Smooth muscle cell (in vitro differentiated cells): ENCODE results near the gene ANKS1B. TPM values are rescaled to one million over a fixed set of nuclear protein-coding genes. Genes with fewer than 3 reads are reported as not detected.

Experiments used
- DNase-seq: peaks from one replicate; lab custom pipeline; 2025; ENCODE audit not compliant: unreplicated experiment; lab: John Stamatoyannopoulos, UW
- H2AFZ ChIP-seq: fragments of 200-600 bp; sonication (generic); 2 replicates; pipeline ENCODE4 v1.6.0; 2016; ENCODE audit warnings: antibody characterized with exemption, low read depth, mild to moderate bottlenecking
- H3F3A ChIP-seq: fragments of 200-600 bp; sonication (generic); 2 replicates; pipeline ENCODE4 v1.6.0; 2017; ENCODE audit warnings: antibody characterized with exemption, low read depth
- H3K27ac ChIP-seq: fragments of 200-600 bp; sonication (generic); 2 replicates; pipeline ENCODE4 v1.5.1; 2016; ENCODE audit warnings: low read depth, mild to moderate bottlenecking
- H3K27me3 ChIP-seq: fragments of 200-600 bp; sonication (generic); 2 replicates; pipeline ENCODE4 v1.6.1; 2016; ENCODE audit warnings: low read depth, mild to moderate bottlenecking
- H3K36me3 ChIP-seq: fragments of 200-600 bp; sonication (generic); 2 replicates; pipeline ENCODE4 v1.5.1; 2016; ENCODE audit warnings: low read depth
- H3K4me1 ChIP-seq: fragments of 200-600 bp; sonication (generic); 2 replicates; pipeline ENCODE4 v1.5.1; 2016; ENCODE audit warnings: low read depth
- H3K4me2 ChIP-seq: fragments of 200-600 bp; sonication (generic); 2 replicates; pipeline ENCODE4 v1.6.0; 2016; ENCODE audit warnings: mild to moderate bottlenecking
- H3K4me3 ChIP-seq: fragments of 200-600 bp; sonication (generic); 2 replicates; pipeline ENCODE4 v1.5.1; 2016; ENCODE audit warnings: mild to moderate bottlenecking
- H3K79me2 ChIP-seq: fragments of 200-600 bp; sonication (generic); 2 replicates; pipeline ENCODE4 v1.6.0; 2016; ENCODE audit warnings: low read depth, mild to moderate bottlenecking
- H3K9ac ChIP-seq: fragments of 200-600 bp; sonication (generic); 2 replicates; pipeline ENCODE4 v1.6.0; 2016; ENCODE audit warnings: low read depth
- H3K9me3 ChIP-seq: fragments of 200-600 bp; sonication (generic); replicated peaks from 2 replicates; pipeline ENCODE4 v1.5.1; 2016; ENCODE audit warnings: low read depth
- H4K20me1 ChIP-seq: fragments of 200-600 bp; sonication (generic); 2 replicates; pipeline ENCODE4 v1.6.0; 2016; ENCODE audit warnings: low read depth
- WGBS: methylation state at CpG from one replicate; pipeline ENCODE4 v1.1.7; 2016; ENCODE audit warnings: low lambda C conversion rate; 5-methylcytosine and 5-hydroxymethylcytosine counted together
- polyA plus RNA-seq: library from polyadenylated mRNA; unstranded; fragments of >200 nt; fragmentation: Nextera tagmentation; extraction: Ambion mirVana; gene quantifications from 2 replicates; pipeline ENCODE4 v1.2.1, GENCODE V29; 2016
- total RNA-seq: library from RNA; depleted of rRNA; stranded (reverse); fragments of >200 nt; gene quantifications from 2 replicates; pipeline ENCODE4 v1.2.3, GENCODE V29; 2014
- TF ChIP-seq, protein P1 (sequence below): fragments of 200-600 bp; sonication (generic); IDR thresholded peaks from 2 replicates; pipeline ENCODE4 v1.5.1; 2017; ENCODE audit warnings: borderline replicate concordance, mild to moderate bottlenecking, antibody characterized with exemption; ENCODE audit not compliant: insufficient read depth, poor library complexity, severe bottlenecking

ANKS1B gene
- total and polyA plus RNA-seq, 2 experiments from 2014 or later: 0.47 to 7.3 TPM

GRCh38 chr12:98738539-98738938 lies 1246.2 kb downstream of the ANKS1B start:
- Histone ChIP-seq H3K4me3 (no peak overlapping the region), H3K4me1 (peaks cover 8% of the 10 kb centered on the region), H3K36me3 (no peaks in the 10 kb centered on the region), H3K27ac (no peak overlapping the region), H2AFZ (no peak overlapping the region), H3K4me2 (no peak overlapping the region), H3K9me3 (no peaks in the 10 kb centered on the region), H3K79me2 (no peaks in the 10 kb centered on the region), H3K27me3 (no peaks in the 10 kb centered on the region), H3F3A (no peaks in the 10 kb centered on the region), H4K20me1 (no peaks in the 10 kb centered on the region), H3K9ac (no peak overlapping the region)
- 88% methylated on average over 2 of the region's 2 CpGs for WGBS
- TF ChIP-seq, protein P1, sequence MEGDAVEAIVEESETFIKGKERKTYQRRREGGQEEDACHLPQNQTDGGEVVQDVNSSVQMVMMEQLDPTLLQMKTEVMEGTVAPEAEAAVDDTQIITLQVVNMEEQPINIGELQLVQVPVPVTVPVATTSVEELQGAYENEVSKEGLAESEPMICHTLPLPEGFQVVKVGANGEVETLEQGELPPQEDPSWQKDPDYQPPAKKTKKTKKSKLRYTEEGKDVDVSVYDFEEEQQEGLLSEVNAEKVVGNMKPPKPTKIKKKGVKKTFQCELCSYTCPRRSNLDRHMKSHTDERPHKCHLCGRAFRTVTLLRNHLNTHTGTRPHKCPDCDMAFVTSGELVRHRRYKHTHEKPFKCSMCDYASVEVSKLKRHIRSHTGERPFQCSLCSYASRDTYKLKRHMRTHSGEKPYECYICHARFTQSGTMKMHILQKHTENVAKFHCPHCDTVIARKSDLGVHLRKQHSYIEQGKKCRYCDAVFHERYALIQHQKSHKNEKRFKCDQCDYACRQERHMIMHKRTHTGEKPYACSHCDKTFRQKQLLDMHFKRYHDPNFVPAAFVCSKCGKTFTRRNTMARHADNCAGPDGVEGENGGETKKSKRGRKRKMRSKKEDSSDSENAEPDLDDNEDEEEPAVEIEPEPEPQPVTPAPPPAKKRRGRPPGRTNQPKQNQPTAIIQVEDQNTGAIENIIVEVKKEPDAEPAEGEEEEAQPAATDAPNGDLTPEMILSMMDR: no peak
- DNase-seq: no peak

GRCh38 chr12:98738002-98738401 lies 1246.7 kb downstream of the ANKS1B start:
- 77% methylated on average over 3 of the region's 3 CpGs for WGBS
- no peaks in the 10 kb centered on the region for H4K20me1 ChIP-seq
- H3K27ac ChIP-seq: no peak overlapping the region
- no peaks in the 10 kb centered on the region for H3K27me3 ChIP-seq
- H2AFZ ChIP-seq: no peak overlapping the region
- H3K79me2 ChIP-seq: no peaks in the 10 kb centered on the region
- no peak for DNase-seq
- no peaks in the 10 kb centered on the region for H3K9me3 ChIP-seq
- H3K9ac ChIP-seq: no peak overlapping the region
- H3K4me2 ChIP-seq: no peak overlapping the region
- peaks cover 8% of the 10 kb centered on the region for H3K4me1 ChIP-seq
- H3K36me3 ChIP-seq: no peaks in the 10 kb centered on the region
- H3K4me3 ChIP-seq: no peak overlapping the region
- TF ChIP-seq, protein P1: no peak
- H3F3A ChIP-seq: no peaks in the 10 kb centered on the region

DNA sequence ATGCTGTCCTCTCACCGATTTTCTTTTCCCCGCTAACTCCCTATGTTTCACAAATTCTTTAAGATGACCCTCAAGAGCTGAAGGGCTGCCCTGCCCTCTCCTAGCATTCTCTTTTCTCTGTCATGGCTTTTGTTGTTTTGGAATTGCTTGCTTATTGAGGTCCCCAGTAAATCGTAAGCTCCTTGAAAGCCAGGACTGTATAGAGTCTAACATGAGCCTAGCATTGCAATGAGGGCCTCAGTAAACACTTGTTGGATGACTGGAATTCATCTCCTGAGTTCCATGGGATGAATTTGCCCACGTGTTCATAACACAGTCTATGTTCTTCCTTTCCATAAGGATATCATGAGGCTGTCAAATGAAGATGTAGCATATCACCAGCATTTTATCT lies 1247.4 kb downstream of the ANKS1B start:
- H3K27me3 ChIP-seq: no peaks in the 10 kb centered on the region
- H3K4me3 ChIP-seq: no peak overlapping the region
- no peak overlapping the region for H3K4me2 ChIP-seq
- no peaks in the 10 kb centered on the region for H3K79me2 ChIP-seq
- no peak overlapping the region for H3K27ac ChIP-seq
- no peak overlapping the region for H3K9ac ChIP-seq
- H3K9me3 ChIP-seq: no peaks in the 10 kb centered on the region
- H4K20me1 ChIP-seq: no peaks in the 10 kb centered on the region
- no peak for DNase-seq
- peaks cover 8% of the 10 kb centered on the region for H3K4me1 ChIP-seq
- no peaks in the 10 kb centered on the region for H3F3A ChIP-seq
- no peak overlapping the region for H2AFZ ChIP-seq
- H3K36me3 ChIP-seq: no peaks in the 10 kb centered on the region
- TF ChIP-seq, protein P1: no peak
- 80% methylated on average over 4 of the region's 4 CpGs for WGBS
